Measurements from ENCODE around the gene OTOS.

GRCh38 chr2:240154606-240155005, 14.1 kb upstream of the OTOS start:
- TF ChIP-seq, protein P1, sequence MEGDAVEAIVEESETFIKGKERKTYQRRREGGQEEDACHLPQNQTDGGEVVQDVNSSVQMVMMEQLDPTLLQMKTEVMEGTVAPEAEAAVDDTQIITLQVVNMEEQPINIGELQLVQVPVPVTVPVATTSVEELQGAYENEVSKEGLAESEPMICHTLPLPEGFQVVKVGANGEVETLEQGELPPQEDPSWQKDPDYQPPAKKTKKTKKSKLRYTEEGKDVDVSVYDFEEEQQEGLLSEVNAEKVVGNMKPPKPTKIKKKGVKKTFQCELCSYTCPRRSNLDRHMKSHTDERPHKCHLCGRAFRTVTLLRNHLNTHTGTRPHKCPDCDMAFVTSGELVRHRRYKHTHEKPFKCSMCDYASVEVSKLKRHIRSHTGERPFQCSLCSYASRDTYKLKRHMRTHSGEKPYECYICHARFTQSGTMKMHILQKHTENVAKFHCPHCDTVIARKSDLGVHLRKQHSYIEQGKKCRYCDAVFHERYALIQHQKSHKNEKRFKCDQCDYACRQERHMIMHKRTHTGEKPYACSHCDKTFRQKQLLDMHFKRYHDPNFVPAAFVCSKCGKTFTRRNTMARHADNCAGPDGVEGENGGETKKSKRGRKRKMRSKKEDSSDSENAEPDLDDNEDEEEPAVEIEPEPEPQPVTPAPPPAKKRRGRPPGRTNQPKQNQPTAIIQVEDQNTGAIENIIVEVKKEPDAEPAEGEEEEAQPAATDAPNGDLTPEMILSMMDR (IDR thresholded peaks at IDR 0.05), result no peak
- TF ChIP-seq EP300 (IDR thresholded peaks at IDR 0.05), result no peak
- no peak for TF ChIP-seq POLR2A (IDR thresholded peaks at IDR 0.05)
